Measurements from ENCODE around the gene GMDS. TPM values are rescaled to one million over a fixed set of nuclear protein-coding genes. Genes with fewer than 3 reads are reported as not detected.

Gene GMDS
- total RNA-seq, 1 experiment from 2014 or later, result 10.0 TPM

DNA sequence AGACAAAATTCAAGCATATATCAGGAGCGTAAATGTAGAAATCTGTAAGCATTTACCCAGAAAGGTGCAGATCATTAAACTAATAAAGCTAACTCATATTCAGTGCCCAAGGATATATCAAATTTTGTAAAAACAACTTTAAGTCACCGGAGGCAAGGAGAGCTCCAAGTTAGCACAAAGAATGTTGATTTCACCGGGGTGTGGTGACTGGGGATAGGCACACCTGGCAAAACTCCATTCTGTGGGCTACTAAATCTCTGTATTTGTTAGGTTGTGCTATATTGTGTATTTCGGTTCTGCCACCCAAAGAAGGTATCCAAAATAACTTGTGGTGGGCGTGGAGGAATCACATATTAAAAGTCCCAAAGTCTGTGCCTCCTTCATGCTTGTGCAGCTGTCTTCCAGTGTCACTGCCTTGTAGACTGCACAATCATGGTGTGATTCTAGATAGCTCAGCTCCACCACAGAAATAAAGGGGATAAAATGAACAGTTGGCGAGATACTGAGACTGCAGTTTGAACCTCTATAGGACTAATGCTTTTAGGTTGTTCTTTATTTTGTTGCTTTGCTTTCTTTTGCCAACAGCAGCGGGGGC, 111.6 kb downstream of the GMDS start:
- no peak for DNase-seq (ENCODE audit: low read depth)

DNA sequence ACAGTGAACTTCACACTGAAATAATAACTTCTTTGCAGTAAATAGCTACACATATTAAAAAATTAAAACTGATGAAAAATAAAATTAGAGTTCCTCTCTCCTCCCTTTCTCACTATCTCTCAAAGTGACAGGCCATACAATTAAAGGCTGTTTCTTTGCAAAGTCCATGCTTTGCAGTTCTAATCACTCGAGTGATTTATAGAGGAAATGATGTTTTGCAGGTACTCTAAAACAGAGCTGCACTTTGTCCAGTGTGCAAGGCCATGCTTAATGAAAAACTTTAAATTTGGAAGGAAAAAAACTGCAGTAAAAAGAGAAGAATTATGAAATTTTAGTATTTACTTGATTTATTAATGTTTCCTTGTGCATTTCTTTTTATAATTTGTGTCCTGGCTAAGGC, 112.5 kb downstream of the GMDS start:
- no peak for DNase-seq (ENCODE audit: low read depth)

DNA sequence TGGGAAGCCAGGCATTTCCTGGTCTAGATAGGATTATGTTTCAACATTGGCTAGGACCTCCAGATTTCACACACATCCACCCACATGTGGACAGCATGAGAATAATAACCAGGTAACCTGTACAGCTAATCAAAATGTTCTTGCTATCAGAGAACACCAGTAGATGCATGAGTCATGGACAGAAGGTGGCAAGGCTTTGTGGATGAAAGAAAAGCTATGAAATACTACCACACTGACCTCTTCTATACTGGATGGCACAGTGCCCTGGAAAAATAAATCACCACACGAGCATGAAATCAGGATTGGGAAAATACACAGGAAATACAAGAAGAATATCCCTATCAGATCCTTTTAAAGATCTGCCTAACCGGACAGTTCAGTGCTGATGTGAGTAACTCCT, 113.0 kb downstream of the GMDS start:
- no peak for DNase-seq (ENCODE audit: low read depth)

DNA sequence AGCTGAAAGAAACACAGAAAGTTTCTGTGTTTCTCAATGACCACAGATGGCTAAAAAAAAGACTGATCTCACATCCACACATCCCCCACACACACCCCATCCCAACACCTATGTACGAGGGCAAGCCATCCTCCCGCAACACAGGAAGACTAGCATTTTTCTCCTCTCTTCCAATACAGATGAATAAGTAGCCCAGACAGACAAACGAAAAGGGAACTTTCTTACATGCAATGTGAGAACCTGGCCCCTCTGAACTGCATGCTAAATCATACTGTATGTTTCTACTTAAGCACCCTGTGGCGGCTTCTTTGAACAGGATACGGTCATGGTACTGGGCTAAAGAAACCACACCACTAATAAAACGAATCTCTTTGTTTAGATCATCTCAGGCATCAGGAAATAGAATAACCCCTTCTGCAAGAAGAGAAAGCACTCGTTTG, 116.2 kb downstream of the GMDS start:
- no peak for DNase-seq (ENCODE audit: low read depth)

DNA sequence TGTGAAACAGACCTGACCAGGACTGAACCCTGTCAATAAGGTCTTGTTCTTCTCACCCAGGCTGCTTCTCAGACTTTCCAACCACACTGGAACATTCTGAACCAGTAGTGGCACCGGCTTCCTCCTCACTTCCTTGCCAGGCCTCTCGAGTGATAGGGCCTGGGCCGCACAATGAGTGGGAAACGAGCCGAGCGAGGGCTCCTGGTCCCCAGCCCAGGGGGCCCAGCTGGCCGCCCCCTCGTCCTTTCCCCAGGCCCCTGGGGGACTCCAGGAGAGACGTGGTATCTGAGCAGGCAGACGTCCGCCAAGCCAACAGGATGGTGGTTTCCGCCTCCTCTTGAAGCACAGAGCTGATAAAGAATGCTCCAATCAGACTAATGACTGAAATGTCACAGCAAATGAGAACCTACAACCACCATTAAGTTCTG, 117.9 kb downstream of the GMDS start:
- no peak for DNase-seq (ENCODE audit: low read depth)

DNA sequence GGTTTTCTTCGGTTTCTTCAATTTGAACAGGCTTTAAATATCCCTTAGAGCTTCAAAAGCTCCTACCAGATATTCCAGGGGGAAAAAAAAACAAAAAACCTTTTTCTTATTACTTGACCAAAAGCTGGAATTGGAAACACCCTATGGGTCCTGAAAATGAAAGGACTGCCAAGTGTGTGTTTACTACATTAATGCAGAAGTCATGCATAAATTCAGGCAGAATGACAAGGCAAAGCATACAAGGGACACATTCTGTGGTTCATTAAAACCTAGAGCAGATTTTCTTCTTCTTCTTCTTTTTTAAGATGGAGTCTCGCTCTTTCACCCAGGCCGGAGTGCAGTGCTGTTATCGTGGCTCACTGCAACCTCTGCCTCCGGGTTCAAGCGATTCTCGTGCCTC, 119.1 kb downstream of the GMDS start:
- no peak for DNase-seq (ENCODE audit: low read depth)

DNA sequence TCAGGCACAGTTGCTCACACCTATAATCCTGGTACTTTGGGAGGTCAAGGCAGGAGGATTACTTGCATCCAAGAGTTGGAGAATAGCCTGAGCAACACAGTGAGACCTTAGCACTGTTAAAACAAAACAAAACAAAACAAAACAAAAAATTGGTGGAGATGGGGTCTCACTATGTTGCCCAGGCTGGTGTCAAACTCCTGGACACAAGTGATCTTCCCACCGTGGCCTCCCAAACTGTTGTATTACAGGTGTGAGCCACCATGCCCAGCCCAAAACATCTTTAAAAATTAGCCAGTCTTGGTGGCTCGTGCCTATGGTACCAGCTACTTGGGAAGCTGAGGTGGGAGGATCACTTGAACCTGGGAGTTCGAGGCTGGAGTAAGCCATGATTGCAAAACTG, 120.2 kb downstream of the GMDS start:
- DNase-seq (ENCODE audit: low read depth), result no peak

DNA sequence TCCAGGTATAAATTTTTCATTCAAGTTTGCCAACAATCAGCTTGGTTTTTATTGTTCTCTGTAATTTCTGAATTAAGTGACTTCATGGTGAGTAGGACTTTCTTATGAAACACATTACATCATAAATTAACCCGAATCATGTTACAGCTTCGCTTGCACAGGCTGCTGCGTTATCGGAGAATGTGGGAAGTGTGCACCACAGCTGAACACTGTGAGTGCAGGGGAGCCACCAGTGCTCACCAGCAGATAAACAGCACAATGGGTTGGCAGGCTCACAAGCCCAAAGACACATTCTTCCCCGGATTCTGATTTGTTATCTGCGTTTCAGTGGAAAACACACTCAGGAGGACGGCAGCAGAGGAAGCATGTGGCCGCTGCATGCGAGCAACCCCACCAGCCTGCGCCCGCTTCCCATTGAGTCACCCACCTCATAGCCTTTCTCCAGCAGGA, 121.1 kb downstream of the GMDS start:
- peak; percentile 50 for DNase-seq (ENCODE audit: low read depth)

DNA sequence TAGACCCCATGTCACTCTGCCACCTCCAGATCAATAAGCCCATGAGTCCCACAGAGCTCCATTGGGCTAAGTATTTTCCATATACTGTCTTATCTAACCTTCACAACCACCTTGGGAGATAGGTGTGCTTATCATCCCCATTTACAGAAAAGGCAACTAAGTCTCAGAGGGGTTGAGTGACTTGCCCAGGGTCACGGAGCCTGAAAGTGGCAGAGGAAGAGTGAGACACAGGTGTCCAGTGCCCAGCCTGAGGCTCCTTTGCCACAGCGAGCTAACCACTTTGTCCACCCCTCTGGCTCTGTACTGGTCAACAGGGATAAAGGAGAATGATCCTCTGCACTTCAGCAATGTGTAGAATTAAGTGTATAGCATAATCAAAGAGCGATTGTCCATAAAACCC, 124.5 kb downstream of the GMDS start:
- no peak for DNase-seq (ENCODE audit: low read depth)

DNA sequence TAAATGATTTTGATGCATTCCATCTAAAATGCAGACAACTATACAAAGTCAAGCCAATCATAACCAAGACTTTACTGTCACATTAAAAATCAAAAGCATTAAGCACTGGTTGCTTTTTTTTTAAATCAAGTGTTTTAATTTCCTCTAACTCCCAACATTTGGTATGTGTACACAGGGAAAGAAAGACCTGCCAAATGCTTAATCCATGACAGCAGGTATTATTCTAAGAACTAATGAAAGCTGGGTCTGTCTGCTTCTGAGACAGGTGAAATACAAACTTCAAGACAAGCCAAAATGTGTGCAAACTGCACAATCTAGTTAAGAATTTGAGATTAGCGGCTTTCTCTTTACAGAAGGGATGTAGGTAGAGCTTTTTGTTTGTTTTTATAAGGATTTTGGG, 126.1 kb downstream of the GMDS start:
- no peak for DNase-seq (ENCODE audit: low read depth)

DNA sequence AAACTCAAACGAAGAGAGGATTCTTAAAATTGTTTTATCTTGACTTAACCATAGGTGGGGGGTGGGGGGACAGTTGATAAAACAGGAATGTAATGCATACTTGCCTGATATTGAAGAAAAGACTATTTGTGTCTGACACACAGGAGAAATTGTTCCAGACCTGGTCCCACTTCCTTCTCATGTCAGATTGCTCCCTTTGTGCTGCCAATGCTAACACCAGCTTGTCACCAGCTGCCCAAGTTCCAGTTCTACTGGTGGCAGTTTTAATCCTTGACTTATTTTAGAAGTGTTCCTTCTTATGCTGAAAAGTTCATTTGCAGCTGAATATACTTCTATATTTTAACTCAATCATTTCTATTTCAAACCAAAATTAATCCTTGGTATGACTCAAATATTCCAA, 127.3 kb downstream of the GMDS start:
- DNase-seq (ENCODE audit: low read depth), result no peak

DNA sequence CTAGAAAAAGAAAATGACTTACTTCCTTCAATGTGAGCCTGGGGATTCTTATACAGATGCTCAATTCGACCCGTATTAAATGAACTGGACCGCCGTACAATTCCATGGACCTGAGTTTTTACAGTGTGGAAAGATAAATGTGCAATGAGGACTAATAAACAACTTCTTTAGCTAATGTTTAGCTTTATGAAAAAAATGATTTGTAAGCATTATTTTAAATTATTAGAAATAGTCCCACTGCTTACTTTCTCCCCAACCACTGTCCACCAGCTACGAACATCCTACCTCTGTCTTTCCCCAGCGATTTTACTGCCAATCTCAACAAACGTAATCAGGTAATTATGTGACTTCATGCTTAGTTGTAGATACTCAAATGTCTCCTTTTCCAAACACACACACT, 128.0 kb downstream of the GMDS start:
- DNase-seq (ENCODE audit: low read depth), result no peak

DNA sequence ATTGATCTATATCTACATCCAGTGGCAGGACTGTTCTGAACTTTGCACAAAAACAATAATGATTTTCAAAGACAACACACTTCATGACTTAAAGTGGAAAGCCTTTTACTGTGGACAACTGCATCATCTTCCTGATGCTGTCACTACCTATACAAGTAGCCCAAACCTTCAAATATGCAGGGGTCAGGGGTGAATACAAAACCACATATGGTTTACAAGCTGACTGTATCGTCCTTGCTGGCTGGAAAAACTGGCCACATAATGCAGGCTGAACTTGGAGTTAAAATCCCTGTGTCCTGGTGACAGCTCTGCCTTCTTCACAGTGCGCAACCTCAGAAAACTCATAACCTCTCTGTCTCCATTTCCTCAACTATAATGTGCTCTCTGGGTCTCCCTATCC, 128.9 kb downstream of the GMDS start:
- no peak for DNase-seq (ENCODE audit: low read depth)

DNA sequence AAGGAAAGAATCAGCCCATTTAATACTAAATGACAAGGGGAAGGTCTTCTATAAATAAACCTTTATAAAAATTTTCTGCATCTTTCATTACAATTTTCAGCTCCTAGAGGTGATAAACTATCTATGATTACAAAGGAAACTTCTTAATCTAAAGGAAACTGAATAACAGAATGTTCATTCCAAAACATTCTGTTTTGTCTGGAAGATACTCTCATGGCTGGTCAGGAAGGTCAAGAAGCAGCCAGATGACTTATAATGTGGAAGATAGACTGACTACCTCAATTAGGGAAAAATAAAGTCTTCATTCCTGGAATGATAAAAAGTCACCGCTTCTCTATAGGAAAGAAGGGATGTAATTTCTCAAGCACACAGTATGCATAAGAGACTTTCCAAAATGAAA, 131.3 kb downstream of the GMDS start:
- no peak for DNase-seq (ENCODE audit: low read depth)

DNA sequence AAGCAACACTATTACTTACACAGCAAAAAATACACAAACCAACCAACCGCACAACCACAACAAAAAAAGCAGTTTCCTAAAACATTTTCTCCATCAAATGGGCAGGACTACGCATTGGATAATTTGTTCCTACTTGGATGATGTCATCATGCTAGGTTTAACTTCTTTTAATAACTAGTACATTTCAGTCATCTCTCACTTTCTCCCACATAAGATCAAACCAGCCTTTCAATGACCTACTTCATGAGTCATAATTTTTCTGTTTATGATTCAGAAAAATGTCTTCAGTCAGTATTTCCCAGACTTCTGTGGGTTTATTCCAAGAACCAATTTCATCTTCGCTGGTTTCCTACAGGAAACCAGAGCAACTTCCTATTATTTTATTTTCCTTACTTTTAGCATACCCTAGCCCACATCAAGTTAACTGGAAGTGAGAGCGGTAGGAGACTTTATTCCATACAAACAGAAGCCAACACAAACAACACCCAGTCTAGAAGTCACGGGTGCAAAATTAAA, 134.2 kb downstream of the GMDS start:
- DNase-seq (ENCODE audit: low read depth), result peak; percentile 45

DNA sequence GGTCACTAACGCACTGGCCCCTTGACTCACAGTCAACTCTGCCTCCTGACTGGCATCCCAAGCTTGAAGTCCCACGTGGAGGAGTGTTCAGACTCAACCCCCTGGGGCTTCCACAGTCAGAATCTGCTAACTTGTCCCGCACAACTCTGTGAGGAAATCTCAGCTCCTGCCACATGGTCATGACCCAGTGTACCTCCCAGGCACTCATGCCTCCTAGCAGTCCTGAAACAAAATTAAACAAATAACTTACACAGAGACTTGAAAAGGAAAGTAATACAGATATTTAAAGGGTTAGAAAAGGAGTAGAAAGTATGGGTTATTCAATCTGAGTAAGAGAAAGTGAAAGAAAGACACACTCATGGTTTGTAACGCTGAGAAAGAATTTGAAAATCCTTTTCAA, 134.9 kb downstream of the GMDS start:
- DNase-seq (ENCODE audit: low read depth), result peak; percentile 62

DNA sequence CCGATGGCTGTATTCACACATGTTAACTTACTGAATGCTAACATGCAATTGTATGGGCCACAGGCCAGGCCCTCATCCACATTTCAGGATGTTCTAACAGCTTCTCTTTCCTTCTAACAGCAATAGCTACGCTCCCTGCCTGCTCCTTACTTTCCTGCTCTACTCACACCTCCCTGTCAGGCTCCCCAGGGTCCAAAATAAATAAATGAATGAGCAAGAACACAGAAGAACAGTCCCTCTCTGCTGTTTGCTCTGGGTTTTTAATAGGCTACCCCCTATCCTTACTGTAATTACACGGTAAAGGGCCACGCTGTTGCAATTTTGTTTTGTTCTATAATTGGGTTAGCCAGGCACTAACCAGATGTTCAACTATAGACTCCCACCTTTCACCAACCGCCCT, 135.6 kb downstream of the GMDS start:
- no peak for DNase-seq (ENCODE audit: low read depth)

DNA sequence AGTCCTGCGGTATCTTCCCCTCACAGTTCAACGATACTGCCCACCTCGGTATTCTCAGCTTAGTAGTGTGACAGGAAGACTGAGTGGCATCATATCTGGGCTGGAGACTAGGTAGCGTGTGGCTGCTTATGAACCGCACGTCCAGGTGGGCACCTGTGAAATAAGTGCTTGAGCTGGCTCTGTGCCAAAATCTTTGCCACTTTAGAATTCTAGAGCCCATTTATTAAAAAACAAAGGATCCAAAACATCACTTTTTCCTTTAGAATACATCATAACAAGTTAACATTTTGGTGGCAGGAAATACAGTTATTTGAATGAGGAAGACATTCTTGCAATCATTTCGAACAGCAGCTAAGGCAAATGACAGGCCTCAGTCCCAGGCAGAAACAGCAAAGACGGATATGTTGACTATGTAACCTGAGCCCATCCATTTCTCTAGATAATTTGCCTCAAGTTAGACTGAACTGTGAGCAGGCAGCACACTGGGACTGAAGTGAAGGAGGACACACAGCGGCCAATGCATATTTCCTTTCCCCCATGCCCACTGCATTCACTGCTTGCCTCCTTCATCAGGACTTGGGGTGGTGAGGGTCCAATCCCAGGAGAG, 136.6 kb downstream of the GMDS start:
- DNase-seq (ENCODE audit: low read depth), result no peak

DNA sequence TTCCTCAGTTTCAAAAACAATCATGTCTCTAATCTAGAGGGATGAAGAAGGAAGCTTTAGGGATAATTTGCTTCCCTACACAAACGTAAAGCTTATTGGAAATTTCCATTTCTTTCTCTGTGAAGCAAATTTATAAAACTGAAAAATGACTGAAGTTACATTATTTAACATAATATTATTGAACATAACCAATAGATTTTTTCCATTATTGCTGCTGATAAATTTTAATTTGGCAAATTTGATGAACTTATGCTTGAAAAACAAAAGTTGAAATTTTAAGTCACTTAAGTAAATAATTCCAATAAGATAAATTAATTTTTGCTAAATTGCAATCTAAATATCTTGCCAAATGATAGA, 140.9 kb downstream of the GMDS start:
- no peak for DNase-seq (ENCODE audit: low read depth)

DNA sequence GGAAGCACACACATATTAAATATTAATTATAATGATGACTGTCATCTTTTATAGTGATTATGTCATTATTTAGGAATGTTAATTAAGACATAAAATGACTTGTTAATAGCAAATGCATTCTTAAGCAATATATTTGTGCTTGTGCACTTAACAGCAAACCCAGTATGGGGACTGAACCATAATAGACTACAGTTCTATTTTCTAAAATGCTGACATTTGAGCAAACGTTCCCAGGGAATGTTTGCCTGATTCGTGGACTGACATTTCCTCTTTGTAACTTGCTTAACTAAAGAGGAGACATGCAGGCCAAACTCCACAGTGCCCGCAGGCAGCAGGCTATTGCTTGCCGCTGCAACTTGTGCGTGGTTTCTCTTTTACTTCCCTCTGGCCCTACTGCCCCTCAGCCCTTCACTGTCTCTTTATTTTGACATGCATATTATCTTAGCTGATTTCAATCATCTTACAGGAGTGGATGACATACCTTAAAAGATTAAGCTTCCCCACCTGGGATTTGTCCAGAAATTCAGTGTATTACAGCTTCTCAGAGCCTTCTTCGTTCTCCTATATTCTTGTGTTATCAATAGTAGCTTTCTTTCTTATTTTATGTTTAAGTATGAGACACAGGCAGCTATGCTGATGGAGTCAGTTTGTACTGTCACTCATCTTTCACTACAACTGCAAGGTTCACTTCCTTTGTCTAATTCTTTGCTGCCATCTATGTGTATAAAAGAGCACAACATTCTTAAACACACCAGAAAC, 141.5 kb downstream of the GMDS start:
- peak; percentile 33 for DNase-seq (ENCODE audit: low read depth)

DNA sequence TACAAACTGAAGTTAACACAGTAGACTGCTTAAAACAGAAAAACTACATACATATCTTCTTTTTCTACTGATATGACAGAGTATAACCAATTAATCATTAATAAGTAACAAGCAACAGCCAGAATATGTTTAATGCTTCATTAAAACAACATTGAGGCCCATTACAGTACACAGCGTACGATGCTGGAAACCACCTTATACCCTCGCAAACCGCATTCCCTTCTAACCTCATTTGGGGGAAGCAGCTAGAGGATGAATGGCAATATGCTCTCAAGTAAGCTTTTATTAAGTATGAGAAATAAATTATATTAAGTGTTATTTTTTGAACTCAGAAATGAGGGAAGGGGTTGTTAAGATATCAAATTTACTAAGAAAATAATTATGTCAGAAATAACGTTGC, 142.4 kb downstream of the GMDS start:
- DNase-seq (ENCODE audit: low read depth), result no peak

DNA sequence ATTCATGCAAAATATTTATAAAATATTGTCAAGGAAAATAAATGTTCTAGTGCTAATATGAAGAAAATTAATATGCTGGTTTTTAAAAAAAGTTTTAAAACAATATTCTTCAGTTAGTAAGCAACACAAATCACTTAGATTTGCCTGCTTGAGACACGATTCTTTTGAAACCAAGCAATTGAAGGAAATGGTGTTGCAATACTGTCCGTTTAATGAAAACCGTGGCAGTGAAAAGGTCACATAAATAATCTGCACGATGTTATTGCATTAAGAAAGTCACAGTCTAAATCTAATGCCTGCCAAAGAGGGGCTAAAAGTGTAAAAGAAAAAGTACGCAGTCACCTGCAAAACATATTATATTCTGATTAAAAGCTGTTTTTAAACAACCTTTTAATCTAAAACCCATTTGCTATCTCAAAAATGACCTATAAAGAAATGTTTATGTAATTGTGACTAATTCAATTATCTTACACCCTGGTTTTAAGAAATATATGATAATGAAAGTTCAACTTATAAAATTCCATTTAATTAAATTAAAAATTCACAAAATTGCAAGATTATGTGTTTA, 143.0 kb downstream of the GMDS start:
- DNase-seq (ENCODE audit: low read depth), result no peak

DNA sequence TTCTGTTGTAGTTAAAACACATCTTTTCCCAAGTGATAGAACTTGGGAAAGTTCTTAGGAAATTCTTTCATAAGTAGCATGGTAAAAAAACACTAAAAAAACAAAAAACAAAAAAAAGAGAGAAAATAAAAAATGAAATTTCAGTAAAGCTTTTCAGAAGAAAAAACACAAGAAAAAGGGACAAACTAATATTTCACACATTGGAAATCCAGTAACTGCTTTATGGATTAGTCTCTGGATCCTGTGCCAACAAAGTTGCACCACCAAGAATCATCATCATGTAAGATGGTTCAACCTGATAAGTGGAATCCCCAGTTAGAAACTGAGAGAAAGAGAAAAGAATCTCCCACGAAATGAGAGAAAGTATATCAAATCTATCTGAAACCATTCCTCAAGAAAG, 144.2 kb downstream of the GMDS start:
- DNase-seq (ENCODE audit: low read depth), result no peak

All from Daoy (cell line).